ENCODE measurements around the gene VSTM2B.

Gene VSTM2B

DNA sequence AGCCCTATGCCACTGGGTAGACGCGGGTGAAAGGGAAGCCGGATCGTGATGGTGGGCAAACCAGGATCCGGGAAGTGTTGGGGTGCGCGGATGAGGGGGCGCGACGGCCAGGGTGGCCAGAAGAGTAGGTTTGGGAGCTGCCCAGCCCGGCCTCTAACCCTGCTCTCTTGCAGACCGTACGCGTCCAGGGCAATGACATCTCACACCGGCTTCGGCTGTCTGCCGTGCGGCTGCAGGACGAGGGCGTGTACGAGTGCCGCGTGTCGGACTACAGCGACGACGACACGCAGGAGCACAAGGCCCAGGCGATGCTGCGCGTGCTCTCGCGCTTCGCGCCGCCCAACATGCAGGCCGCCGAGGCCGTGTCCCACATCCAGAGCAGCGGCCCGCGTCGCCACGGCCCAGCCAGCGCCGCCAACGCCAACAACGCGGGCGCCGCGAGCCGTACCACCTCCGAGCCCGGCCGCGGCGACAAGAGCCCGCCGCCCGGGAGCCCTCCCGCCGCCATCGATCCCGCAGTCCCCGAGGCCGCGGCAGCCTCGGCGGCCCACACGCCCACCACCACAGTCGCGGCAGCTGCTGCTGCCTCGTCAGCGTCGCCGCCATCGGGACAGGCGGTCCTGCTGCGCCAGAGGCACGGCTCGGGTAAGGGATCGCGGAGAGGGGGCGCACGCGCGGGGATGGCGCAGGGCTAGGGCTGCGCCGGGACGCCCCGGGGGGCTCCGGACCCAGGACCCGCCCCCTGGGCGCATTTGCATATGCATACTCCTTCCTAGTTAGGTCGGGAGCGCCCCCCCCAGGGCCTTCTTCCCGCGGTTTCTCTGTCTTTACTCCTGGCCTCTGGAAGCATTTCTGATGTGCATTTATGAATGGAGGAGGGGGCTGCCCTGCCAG is 4.1 kb downstream of the VSTM2B start:
- in situ Hi-C loops (cut with HindIII; ENCODE audit: low sequenced_read_pairs), result loop anchor here (5.0 kb wide), 2 partner anchors 77 to 103 kb away; partner anchors contain the start of gene POP4

DNA sequence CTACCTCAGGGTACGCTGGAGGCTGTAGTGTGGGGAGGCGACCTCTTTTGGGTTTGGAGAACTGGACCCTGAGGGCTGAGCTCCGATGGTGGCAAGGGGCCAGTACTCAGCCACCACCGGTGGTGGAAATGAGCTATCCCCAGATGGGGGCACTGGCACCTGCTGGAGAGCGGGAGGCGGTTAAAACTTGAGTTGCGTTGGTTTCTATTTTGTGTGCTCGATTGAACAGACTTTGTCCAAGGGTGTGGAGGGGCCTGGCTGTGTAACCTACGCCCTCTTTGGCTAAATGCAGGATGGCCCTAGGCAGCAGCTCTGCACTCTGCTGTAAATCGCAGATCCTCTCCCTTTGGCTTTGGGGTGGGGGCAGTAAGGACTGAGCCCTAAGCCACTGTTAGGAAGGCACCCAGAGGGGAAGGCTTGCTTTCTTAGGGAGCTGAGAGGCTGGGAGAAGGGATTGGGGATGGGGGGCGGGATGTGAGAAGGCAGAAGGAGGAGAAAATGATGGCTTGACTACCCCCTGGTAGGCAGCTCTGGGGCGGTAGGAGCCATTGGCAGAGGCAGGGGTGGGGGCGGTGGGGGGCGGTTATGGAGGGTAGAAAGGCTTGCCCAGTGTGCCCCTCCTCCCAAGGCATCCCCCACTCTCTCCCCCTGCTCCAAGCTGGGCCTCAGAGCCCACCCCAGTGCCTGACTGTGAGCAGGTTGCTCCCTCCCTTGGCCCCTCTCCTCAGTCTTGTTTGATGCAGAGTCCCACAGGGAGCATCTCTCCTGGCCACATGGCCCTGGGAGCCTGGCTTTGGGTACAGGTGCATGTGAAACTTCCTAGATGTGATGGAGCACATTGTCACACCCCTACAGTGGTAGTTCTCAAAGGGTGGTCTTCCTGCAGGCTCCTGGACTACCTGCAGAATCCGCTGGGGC is 5.0 kb downstream of the VSTM2B start:
- in situ Hi-C loops (cut with HindIII; ENCODE audit: low sequenced_read_pairs), result no loop called here

DNA sequence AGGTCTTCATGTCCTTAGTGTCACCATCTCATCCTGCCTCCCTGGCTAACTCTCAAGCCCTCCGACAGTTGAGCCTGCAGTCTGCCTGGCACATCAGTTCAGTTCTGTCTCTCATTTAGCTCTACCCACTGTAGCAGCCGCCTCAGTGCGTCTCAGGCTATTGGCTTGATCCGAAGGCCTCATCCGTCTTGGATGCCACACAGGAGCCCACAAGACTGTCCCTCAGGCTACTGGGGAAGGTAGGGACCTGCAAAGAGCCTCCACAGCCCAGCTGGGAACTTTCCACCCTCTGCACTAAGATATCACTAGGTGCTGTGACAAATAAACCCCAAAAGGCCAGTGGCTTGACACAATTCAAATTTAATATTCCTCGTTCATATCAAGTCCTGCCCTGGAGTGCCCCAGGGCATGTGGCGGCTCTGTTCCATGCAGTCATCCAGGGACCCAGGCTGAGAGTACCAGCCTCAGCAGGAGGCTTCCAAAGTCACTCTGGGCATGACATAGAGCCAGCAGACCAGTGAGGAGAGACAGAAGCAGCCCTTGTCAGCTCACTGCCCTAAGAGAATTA is 5.7 kb downstream of the VSTM2B start:
- in situ Hi-C loops (cut with HindIII; ENCODE audit: low sequenced_read_pairs), result no loop called here

DNA sequence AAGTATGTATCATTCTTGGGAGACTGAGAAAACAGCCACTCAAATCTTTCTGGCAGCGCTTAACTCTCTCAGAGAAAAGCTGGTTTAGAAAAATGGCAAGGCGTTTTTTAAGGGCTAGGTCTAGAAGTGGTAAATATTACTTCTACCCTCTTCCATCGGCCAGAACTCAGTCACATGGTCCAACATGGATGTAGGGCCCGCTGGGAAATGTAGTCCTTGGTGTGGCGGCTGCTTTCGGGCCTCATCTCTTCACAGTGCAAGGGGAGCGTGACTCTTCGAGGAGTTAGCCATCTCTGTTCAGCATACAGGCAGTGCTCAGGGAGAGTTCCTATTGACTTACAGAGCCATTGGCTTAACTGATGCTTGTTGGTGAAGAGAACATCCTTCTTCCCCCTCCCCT is 6.3 kb downstream of the VSTM2B start:
- in situ Hi-C loops (cut with HindIII; ENCODE audit: low sequenced_read_pairs), result no loop called here

DNA sequence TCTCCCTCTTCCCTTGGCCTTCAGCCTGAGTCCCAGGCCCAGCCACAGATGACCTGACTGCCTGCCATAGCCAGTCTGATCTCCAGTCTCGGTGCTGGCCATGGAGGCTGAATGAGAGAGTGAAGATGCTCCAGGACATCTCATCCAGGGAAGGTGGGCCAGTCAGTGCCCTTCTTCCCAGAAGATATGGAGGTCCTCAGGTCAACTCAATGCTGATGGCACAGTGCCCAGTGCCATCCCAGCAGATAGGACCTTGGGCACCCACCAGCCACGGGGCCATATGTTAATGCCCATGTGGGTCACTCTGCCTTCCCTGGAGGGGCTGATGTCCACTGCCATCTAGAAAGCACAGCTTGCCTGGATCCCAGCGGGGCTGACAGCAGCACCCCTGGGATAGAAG is 7.2 kb downstream of the VSTM2B start:
- in situ Hi-C loops (cut with HindIII; ENCODE audit: low sequenced_read_pairs), result no loop called here

DNA sequence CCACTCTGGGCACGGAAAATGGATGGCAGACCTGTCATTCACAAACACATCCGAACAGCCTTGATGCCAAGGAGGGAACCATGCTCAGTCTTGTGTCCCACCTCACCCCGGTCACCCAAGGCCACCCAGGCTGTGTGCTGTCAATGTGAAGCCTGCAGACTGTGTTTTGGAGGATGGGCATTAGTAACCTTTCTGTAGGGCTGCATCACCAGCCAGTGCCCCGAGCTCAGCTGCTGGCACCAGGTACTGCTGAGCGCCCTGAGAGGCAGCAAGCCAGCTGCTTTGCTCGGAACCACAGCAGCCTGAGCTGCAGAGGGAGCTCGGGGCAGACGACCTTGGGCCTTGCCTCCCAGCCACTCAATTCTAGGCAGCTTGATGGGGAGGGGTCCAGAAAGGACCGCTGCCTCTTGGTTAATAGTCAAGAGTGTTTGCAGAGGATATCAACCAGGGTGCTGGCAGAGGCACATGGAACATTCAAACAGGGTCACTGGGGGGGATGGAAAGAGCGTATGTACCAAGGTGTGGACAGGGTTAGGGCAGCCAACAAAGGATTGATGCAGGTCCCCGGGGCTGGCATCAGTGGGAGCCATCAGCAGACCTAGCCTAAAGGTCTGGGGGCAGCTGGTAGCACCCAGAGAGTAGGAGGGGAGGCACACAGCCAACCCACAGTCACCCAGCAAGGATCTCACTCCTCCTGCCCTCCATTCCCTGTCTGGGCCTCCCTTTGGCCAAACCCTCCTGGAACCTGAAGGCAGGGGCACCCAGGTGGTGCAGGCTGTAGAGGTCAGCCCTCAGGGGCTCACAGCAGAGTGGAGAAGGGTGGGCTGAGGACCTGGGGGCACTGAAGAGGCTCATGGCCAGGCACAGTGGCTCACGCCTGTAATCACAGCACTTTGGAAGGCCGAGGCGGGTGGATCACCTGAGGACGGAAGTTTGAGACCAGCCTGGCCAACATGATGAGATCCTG is 8.1 kb downstream of the VSTM2B start:
- in situ Hi-C loops (cut with HindIII; ENCODE audit: low sequenced_read_pairs), result no loop called here

DNA sequence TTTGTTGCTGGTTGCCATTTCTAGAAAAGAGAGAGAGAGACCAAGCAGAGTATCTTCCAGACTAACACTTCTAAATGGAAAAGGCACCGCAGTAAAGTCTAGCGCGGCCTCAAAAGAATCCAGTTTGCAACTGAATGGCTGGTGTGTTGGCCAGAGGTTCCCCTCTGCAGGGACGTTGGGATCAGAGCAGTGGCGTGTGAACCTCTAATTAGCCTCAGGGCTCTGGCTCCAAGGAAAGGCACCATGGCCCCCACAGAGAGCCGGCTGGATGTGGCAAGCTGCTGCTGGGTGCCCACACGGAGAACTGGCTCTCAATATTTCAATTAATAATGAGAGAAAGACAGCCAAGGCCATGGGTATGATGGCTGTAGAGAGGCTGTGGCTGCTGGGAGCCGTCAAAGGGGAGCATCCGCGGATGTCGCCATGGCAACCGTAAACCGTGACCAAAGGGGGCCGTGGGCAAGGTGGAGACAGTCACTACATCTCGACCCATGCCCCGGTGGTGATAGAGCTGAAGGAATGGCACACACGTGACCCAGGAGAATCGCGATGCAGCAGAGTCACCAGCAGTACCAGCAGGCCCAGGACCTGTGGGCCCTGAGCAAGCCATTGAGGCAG is 9.5 kb downstream of the VSTM2B start:
- in situ Hi-C loops (cut with HindIII; ENCODE audit: low sequenced_read_pairs), result no loop called here

DNA sequence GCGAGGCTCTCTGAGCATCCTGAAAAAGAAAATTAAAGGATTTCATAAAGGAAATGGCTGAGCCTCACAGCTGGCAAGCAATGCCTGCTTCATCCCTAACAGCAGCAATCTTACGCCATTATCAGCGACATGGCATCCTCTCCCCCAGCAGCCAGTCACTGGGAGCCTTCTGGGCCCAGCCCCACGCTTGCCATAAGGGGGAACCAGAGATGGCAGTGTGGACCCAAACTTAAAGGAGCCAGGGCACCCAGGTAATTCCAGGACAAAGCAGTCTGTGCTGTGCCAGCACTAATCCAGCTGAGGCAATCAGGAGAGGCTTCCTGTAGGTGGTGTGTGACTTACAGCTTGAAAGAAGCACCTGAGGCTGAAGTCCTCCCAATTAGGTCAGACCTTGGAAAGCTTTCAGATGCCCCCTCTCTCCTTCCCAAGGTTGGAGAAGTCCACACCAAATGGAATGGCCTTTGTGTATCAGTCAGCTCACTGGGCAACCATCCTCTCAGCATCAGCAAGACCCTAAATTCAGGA is 10.3 kb downstream of the VSTM2B start:
- in situ Hi-C loops (cut with HindIII; ENCODE audit: low sequenced_read_pairs), result no loop called here

DNA sequence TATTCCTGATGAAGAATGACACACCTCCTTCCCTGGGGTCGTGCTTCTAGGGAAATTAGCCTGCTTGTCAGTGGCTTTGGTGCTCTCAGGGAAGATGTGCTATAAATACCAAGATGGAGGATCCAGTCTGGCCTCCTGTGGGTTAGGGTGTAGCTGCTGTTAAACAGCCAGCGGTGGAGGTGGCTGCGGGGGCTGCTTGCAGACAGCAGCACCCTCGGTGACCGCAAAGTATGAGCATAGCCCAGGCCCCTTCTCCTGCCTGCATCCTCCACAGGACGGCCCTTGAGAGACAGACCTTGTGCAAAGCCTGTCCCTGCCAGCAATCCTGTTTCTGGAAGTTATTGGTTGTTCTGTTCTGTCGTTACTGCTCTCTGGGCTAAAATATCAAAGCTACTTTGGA is 11.4 kb downstream of the VSTM2B start:
- in situ Hi-C loops (cut with HindIII; ENCODE audit: low sequenced_read_pairs), result no loop called here

DNA sequence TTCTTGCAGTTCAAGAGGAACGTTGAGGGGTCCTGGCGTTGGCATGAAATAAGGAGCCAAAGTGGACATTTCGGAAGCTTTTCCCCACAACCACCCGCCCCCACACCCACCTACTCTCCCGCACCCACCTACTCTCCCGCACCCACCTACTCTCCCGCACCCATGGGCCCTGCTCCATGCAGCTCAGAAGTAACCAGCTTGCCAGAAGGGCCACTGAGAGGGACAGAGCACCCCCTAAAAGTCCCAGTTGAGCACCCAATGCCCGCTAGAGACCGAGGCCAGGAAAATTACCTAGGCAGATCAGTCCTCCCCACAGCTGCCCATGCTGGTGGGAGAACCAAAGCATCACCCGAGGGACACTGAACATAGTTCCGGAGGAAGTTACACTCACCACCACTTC is 11.8 kb downstream of the VSTM2B start:
- in situ Hi-C loops (cut with HindIII; ENCODE audit: low sequenced_read_pairs), result no loop called here

DNA sequence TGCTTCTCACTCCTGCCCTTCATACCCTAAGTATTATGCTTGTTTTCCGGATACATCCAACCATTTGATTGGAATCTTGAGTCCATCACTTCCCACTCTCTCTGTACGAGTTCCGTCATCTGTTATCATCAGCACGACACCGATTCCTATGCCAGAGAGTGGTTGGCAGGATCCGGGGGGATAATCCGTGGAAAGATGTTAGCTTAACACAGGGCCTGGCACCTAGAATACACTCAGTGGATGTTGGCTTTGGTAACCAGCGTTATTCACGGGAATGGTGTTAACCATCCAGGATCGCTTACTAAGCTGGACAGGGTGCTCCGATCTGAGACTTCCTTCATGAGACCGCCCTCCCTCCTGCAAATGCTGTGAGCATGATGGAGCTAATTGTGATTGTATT is 12.4 kb downstream of the VSTM2B start:
- in situ Hi-C loops (cut with HindIII; ENCODE audit: low sequenced_read_pairs), result no loop called here

DNA sequence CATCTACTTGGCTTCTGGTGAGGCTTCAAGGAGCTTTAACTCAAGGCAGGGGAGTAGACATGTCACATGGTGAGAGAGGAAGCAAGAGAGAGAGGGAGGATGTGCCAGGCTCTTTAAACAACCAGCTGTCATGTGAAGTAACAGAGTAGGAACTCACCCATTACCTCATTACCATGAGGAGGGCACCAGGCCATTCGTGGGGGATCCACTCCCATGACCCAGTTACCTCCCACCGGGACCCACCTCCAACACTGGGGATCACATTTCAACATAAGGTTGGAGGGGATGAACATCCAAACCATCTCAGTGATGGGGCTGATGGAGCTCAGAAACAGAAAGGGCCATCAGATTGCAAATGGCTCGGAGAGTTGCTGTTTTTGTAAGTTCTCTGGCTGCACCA is 12.9 kb downstream of the VSTM2B start:
- in situ Hi-C loops (cut with HindIII; ENCODE audit: low sequenced_read_pairs), result no loop called here

DNA sequence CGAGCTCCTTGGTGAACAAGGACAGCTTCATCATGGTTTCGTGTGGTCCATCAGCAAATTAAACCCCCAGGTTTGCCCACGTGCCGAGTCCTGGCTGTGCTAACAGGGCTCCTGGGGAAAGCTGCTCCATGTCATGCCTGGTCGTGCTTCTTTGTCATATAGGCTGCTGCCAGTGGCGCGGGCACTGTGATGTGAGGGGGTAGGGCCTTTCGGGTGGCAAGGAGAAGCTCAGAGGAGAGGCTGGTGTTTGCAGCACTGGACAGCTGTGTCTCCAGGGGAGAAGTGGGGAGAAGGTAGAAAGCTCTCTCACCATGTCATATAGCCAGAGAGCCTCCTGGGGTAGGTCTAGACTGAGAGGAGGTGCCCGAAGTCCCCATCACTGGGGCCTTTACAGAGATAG is 13.3 kb downstream of the VSTM2B start:
- in situ Hi-C loops (cut with HindIII; ENCODE audit: low sequenced_read_pairs), result no loop called here

DNA sequence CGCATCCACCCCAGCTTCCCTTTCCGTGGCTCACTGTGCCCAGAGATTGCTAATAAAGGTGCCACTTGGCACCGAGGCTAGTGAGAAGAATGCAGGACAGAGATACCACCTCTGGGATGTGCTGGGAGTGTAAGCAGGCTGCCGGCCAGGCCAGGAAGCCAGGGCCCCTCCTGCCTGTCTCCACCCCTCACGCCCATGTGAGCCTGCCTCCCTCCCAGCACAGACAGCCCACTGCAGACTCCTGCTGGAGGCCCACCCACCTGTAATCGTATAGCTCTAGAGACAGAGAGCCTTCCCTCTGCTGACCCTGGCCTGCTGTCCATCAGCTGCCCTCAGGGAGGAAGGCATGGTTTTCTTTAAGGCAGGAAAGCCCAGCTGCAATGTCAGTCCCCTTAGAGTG is 13.9 kb downstream of the VSTM2B start:
- in situ Hi-C loops (cut with HindIII; ENCODE audit: low sequenced_read_pairs), result no loop called here

DNA sequence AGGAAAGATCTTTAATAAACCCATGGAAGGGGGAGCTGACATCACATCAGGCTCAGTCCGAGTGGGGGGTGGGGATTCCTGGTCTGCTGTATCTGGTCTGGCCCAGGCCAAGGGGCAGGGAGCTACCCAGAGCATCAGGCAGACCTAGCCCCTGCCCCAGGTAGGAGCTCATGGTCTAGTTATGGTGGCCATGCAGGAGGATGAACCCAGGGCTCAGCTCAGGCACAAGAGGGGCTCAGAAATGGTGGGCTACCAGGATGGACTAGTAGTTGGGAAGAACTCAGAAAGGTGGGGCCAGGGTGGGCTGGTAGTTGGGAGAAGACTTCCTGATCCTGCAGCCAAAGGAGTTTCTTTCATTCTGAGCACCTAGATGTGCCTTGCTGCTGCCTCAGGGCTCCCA is 14.3 kb downstream of the VSTM2B start:
- in situ Hi-C loops (cut with HindIII; ENCODE audit: low sequenced_read_pairs), result no loop called here

DNA sequence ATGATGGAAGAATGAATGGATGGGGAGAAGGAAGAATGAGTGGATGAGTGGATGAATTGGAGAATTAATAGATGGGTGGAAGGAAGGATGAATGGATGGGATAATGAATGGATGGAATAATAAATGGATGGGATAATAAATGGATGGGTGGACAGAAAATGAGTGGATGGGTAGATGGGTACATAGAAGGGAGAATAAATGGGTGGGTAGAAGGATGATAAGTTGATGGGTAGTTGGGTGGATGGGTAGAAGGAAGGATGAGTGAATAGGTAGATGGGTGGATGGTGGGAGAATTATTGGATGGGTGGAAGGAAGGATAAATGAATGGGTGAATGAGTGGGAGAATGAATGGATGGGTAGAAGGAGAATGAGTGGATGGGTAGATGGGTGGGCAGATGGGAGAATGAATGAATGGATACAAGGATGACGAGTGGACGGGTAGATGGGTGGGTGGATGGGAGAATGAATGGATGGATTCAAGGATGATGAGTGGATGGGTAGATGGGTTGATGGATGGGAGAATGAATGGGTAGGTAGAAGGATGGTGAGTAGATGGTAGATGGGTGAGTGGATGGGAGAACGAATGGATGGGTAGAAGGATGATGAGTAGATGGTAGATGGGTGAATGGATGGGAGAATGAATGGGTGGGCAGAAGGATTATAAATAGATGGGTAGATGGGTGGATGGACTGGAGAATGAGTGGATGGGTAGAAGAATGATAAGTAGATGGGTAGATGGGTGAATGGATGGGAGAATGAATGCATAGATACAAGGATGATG is 15.9 kb downstream of the VSTM2B start:
- in situ Hi-C loops (cut with HindIII; ENCODE audit: low sequenced_read_pairs), result no loop called here

DNA sequence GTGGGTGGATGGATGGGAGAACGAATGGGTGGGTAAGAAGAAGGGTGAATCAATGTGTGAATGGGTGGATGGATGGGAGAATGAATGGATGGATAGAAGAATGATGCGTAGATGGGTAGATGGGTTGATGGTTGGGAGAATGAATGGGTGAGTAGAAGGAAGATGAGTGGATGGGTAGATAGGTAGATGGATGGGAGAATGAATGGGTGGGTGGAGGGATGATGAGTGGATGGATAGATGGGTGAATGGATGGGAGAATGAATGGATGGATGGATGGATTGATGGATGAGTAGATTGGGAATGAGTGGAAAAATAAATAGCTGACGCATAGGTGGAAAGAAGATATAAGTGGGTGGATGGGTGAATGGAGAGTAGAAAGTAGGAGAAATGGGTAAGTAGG is 16.5 kb downstream of the VSTM2B start:
- in situ Hi-C loops (cut with HindIII; ENCODE audit: low sequenced_read_pairs), result no loop called here

DNA sequence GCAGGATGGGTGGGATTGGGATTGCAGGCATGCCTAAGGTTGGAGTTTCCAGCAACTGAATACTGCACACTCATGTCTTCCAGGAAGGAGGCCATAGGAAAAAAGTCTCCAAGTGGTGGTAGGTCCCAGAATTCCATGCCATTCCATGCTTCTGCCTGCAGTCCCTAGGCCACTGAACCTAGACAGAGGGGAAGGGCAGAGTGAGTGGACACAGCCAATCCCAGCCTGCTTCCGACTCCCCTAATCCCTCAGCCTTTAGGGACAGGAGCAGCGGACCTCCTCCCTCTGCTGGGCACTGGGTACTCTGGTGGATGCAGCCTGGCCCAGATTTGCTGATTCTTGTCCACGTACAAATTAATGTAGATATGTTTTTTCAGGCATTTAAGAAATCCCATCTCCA is 17.0 kb downstream of the VSTM2B start:
- in situ Hi-C loops (cut with HindIII; ENCODE audit: low sequenced_read_pairs), result no loop called here

DNA sequence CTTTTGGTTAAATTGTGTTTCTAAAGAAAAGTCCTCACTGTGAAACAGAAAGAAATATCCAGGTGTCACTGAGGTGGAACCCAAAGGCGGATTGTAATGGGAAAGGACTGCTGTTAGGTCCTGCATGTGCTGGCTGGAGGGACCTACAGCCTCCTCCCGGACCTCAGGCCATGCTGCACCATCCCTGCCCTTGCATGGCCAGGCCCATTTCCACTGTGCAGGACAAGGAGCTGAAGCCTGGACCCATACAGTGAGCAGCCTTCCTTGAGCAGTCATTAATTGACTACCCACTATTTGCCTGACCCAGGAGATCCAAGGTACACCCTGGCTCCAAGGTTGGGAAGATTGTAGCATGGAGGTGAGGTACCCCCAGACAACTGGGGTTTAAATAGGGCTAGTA is 17.6 kb downstream of the VSTM2B start:
- in situ Hi-C loops (cut with HindIII; ENCODE audit: low sequenced_read_pairs), result no loop called here

Data from endothelial cell of hepatic sinusoid (primary cell).